SH-SY5Y (cell line): Measurements from ENCODE around the gene CADPS2.

Experiments
- GATA2 ChIP-seq: IDR thresholded peaks from 2 replicates; pipeline ENCODE4 v1.6.1; 2011; ENCODE audit warnings: mild to moderate bottlenecking, low read depth, low read length
- GATA3 ChIP-seq: IDR thresholded peaks from 2 replicates; pipeline ENCODE4 v1.6.1; 2011; ENCODE audit warnings: low read depth, mild to moderate bottlenecking, low read length, moderate library complexity

Gene CADPS2

DNA sequence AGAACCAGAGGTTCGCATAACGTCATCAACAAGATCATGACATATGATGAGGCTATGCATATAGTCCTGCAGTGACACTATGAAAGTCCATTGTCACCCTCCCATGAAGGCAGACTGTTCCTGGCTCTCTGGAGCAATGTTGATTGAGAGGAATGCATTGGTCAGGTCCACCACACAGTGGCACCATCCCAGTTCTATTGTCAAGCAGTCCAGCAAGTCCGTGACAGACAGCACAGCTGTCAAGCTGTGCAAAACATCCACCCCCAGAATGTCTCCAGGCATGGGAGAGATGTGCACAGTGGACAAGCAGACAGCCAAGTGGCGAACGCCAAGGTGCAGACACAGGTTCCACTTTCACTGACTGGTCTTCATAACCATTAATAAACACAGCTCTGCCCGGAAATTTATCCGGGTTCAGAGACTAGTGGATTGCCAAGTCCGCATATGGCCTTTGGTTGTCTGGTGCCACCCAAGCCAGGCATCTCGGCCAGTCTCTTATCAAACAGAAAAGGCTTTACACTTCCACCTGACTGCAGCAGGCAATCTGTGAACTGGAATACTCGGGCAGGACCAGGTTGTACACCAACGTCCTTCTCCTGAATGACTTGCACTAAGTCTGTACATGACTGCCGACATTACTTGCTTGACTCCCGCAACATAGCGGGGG is 194.6 kb downstream of the CADPS2 start:
- no peak for TF ChIP-seq GATA2
- TF ChIP-seq GATA3: no peak

DNA sequence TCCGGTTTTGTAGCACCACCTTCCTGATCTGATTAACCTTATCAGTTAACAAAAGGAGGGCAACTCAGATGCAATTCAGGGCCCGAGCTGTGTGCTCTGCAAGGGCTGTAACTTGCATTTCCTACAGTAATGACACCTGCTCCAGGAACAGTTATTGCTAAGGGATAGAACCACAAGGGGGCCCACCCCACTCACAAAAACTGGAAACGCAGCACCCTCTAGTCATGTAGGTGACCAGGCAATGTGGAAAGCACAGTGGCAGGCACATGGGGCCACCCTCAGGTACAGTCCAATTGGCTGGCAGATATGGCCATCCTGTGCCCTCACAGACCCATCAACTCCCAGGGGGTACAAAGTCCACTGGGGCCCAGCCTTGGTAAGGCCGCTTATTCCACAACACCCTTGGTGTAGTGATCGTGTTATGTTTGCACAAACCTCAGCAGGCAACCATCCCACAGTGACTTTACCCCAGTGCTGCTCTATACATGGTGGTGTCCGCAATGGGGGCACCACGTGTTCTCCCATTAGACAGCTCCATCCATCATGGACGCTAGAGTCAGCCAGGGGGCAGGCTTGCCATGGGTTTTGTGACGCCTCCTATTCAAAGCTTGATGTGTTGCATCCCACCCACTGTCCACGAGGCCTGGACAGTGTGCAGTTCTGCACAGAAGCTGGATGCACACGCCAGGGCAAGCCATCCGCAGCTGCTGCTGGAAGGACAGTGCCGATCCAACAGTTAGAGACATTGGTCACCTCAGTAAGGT is 196.7 kb downstream of the CADPS2 start:
- TF ChIP-seq GATA2: no peak
- no peak for TF ChIP-seq GATA3

DNA sequence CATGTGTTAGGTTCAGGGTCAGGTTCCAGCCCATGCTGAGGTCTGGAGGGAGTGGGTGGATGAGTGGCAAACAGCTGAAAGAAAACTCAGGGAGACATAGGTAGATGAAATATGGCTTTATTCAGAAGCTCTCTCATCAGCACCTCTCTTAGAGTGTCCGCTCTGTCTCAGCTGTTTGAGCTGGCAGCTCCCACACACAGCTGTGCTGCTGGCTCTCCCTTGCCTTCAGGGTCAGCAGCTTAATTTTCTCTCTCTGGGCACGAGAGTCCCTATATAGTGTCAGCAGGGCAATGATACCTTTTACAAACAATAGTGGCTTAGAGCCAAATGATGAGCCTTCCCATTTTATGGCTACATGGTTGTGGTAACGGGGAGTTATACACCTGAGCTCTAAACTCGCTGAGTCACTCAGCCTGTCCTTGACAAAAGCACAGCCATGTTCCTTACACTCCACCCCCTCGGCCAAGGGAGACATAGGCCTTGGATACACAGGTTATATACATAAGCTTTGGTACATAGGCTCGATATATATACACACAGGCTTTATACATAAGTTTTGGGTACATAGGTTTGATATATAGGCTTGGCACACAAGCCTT is 197.8 kb downstream of the CADPS2 start:
- TF ChIP-seq GATA2: no peak
- no peak for TF ChIP-seq GATA3

DNA sequence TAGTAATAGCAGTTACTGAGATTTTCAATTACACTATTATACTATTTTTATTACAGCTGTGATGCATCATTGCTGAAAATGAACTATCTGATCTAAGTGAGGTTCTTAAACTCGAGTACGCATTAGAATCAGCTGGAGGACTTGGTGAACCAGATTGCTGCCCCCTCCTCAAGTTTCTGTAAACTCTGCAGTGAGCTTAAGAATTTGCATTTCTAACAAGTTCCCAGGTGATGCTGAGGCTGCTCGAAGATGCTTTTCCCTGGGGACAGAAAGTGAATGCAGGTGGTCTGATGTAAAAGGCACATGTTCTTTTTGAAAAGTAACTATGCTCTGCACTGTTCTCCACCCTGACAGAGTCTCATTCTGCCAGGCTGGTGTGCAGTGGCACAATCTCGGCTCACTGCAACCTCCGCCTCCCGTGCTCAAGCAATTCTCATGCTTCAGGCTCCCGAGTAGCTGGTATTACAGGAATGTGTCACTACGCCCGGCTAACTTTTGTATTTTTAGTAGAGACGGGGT is 199.8 kb downstream of the CADPS2 start:
- TF ChIP-seq GATA2: no peak
- no peak for TF ChIP-seq GATA3

DNA sequence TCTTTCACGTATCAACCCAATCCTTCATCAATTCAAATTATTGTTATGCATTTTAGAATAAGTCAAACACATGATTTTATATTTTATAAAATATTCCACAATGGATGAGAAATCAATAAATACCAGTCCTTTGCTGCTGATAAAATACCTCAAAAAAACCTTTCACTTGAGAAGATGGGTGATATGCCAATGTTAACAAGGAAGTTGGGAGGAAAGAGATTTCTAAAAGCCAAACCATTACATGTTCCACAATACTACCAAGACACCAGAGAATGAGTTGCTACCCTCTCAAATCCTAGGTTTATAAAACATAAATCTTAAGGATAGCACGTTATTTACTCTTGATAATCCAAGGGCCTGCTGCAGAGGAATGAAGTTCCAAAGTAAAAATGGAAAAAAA is 201.8 kb downstream of the CADPS2 start:
- TF ChIP-seq GATA3 (no peak), GATA2 (no peak)

DNA sequence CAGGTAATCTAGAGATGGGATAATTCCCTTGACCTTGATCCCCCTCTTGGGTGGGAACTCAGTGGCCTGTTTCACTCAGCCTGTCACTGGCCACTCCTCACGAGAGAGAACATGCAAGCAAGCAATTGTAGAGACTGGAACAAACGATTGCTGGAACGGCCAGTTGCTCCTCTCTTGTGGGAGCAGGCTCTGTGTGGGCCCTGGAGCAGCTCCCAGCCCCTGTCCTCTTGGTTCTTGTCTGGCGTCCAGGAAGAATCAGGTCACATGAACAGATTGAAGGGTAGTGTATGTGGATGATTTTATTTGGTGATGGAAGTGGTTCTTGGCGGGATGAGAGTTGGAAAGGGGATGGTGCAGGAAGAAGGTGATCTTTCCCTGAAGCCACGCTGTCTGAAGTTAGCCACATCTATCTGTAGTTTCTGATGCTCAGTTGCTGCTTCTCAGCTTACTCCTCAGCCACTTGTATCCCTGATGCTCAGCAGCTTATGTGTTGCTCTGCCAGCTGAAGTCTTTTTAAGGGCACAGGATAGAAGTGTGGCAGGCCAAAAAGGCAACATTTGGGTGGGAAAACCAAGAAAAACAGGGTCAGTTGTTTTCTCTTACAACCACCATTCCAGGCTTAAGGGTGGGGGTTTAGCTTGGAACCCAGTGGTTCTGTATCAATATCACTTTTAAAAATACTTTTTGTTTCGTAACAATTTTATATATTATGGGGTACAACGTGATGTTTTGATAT is 203.3 kb downstream of the CADPS2 start:
- TF ChIP-seq GATA3: no peak
- no peak for TF ChIP-seq GATA2

DNA sequence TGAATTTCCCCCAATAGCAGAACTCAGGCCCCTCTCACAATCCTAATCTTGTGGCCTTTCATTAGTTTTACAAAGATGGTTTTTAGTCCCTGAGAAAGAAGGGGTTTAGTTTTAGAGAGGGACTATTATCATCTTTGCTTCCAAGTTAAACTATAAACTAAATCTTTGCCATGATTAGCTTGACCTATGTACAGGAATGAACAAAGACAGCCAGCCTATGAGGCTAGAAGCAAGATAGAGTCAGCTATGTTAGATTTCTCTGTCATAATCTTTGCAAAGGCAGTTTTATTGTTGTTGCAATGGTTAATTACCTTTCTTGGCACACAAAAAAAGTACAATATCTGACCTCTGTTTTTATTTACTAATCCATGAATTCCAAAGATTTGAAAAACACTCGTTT is 206.4 kb downstream of the CADPS2 start:
- TF ChIP-seq GATA2: no peak
- no peak for TF ChIP-seq GATA3

DNA sequence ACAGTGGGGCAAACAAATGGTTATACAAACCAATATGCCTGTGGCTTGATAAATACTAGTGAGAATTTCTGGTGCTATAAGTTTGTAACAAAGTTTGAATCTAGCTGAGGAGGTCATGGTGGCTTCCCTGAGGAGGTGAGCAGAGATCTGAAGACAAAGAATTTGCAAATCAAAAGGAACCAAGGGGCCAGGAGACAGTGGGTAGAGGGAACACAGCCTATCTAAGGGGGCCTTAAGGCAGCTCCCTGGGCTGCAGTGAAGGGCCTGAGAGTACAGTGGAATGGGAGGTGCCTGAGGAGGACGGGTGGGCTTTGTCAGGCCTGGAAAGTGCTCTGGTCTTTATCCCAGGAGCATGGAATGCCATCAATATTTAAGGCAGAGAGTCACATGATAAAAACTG is 209.1 kb downstream of the CADPS2 start:
- no peak for TF ChIP-seq GATA2
- TF ChIP-seq GATA3: no peak

DNA sequence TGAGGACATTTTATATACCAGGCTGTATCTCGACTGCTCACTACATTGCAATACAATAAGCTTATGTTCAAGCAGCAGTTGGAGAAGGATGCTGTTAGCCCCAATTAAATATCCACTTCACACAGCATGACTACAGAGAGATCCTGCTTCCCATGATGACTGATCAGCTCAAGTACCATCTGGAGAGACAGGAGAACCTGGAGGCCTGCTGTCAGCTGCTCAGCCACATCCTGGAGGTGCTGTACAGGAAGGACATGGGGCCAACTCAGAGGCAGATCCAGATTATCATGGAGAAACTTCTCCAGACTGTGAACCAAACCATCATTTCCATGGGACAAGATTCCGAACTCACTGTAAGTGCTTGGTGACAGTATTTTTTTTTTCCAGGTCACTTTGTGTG is 209.8 kb downstream of the CADPS2 start:
- TF ChIP-seq GATA3 (no peak), GATA2 (no peak)

DNA sequence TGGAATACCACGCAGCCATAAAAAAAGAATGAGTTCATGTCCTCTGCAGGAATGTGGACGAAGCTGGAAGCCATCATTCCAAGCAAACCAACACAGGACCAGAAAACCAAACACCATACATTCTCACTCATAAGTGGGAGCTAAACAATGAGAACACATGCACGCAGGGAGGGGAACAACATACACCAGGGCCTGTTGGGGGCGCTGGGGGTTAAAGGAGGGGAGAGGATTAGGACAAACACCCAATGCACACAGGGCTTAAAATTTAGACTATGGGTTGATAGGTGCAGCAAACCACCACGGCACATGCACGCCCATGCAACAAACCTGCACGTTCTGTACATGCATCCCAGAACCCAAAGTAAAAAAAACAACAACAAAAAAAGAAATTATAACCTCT is 210.6 kb downstream of the CADPS2 start:
- TF ChIP-seq GATA2 (no peak), GATA3 (no peak)

DNA sequence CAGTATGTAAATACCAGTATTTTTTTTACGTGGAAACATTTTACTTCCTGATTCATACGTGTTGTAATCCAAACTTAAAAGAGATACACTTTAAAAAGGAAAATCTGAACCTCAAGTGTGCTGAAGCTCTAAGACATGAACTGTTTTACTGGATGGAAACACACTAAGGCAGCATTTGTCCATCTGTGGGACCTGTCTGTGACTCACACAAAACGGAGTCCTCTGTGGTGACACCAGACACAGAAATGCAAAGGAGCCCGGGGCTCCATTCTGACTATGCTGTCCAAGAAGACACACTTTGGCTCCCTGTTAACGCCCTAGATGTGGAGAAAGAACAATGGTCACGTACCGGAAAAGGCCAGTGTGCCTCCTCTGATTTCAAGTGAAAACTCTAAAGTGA is 211.2 kb downstream of the CADPS2 start:
- TF ChIP-seq GATA2 (no peak), GATA3 (no peak)

DNA sequence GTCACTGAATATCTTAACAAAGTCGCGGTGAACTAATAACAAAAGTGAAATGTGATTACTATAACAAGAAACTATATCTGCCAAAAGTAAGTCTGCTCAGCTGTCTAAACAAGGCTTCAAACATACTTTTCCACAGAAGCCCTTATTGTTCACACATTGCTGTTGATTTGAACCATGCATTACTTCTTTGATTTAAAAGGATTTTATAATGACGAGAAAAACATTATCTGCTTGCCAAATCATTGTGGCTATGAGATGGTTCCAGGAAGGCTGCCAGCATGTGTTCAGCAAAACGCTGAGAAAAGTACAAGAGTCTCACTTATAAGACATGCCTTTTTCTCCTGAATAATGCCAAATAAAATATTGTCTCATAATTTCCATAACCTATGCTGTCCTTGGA is 211.8 kb downstream of the CADPS2 start:
- TF ChIP-seq GATA2: no peak
- no peak for TF ChIP-seq GATA3

DNA sequence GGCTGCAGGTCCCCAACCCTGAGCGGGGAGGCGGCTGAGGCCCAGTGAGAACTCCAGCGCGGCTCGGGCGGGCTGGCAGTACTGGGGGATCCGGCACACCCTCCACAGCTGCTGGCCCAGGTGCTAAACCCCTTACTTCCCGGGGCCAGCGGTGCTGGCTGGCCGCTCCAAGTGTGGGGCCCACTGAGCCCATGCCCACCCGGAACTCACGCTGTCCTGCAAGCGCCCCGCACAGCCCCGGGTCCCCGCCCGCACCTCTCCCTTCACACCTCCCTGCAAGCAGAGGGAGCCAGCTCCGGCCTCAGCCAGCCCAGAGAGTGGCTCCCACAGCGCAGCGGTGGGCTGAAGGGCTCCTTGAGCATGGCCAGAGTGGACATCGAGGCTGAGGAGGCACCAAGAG is 212.3 kb downstream of the CADPS2 start:
- TF ChIP-seq GATA3: no peak
- TF ChIP-seq GATA2: no peak

DNA sequence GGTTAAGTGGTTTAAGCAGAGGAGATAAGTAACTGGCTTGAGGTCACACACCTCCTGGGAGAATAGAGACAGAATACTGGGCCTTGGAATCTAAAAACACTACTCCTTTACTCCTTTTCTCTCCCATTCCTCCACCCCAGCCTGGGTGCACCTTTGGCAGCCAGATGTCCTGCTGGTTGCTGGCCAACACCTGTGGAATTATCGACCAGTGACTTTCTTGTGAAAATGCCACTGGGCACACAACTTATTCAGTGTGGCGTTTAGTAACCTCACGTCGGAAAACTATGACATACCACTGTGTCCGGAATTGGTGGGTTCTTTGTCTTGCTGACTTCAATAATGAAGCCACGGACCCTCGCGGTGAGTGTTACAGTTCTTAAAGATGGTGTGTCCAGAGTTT is 213.7 kb downstream of the CADPS2 start:
- no peak for TF ChIP-seq GATA2

DNA sequence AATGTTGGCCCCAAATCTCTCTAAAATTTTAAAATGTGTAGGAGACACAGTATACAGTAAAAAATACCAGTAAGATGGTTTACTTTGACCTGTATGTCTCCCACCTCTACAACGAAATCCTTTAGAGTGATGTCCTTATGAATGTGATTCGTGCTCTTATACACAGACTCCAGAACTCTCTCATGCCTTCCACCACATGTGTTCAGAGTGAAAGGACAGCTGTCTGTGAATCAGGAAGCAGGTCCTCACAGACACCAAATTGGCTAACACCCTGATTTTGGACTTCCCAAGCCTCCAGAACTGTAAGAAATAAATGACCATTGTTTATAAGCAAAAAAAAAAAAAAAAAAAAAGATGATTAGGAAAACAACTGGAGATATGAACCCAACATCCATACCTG is 222.5 kb downstream of the CADPS2 start:
- TF ChIP-seq GATA3: no peak
- TF ChIP-seq GATA2: no peak
